GM19025 (cell line): ENCODE data around the gene ROCK2.
"Not testable (repeated sequence)": the region's sequence is repeated elsewhere in the genome, so short reads cannot be mapped to it uniquely, and the experiment has no call there.

ENCODE experiments used
- ATAC-seq: cut with Tn5 transposase; IDR thresholded peaks from one replicate; pipeline ENCODE4 v1.9.1; 2021; ENCODE audit warnings: mild to moderate bottlenecking, low read depth, moderate library complexity; ENCODE audit not compliant: unreplicated experiment

ROCK2 gene

GRCh38 chr2:11242542-11243174, 101.8 kb downstream of the ROCK2 start:
- ATAC-seq: no peak

DNA sequence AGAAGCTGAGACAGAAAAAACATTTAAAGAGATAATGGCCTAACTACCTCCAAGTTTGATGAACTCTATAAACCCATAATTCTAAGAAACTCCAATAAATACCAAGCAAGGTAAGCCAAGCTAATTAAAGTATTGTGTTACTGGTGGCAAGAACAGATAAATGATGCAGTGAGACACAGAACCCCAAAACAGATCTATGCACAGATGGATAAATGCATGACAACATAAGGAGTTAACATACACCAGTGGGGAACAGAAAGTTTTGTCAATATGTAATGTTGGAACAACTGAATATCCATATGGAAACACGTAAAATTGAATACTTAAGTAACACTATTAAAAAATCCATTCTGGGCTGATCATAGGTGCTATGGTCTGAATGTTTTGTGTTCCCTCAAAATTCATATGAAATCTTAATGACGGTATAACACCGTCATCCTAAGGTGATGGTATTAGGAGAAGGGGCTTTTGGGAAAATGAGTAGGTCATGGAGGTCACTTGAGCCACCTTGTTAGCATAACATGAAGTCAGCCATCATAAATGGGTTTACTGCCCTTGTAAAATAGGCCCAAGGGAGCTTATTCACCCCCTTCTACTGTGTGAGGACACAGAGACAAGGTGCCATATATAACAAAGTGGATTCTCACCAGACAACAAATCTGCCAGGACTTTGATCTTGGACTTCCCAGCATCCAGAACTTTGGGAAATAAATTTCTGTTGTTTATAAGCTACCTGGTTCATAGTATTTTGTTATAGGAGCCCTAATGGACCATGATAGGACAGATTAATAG, 102.8 kb downstream of the ROCK2 start:
- no peak for ATAC-seq

DNA sequence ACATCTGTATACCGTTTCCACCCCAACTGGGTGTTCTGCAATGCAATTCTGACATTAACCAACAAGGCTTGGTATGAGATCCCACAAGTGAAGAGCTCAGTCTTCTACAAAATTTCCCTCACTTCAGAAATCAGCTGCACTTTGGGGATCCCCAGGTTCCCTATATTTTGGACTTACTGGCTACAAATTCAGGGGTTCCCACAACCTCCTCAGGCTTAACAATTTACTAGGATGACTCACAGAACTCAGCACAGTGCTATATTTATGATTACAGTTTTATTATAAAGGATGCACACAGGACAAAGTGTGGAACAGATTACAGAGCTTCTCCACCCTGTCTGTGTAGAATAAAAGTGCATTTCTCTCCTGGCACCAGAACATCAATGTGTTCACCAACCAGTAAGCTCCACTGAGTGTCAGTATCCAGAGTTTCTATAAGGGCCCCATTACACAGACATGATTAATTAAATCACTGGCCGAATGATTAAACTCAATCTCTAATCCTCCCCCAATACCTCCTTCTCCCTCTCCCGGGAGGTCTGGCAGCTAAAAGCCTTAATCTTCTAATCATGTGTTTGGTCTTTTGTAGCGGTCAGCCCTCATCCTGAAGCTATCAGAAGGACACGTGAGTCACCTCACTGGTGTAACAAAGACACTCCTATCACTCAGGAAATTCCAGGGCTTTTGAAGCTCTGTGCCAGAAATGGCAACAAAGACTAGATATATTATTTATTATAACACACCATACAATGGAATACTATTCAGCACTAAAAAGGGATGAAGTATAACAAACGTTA, 104.6 kb downstream of the ROCK2 start:
- no peak for ATAC-seq

DNA sequence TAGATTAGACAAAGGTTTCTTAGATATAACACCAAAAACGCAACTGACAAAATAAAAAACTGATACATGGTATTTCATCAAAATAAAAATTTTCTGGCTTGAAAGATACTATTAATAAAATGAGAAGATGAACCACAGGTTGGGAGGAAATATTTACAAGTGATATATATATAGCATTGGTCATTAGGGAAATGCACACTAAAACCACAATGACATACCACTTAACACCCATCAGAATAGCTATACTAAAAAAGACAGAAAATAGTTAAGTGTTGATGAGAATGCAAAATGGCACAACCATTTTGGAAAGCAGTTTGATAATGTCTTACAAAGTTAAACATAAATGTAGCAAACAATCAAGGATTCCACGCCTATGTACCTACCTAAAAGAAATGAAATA, 105.3 kb downstream of the ROCK2 start:
- no peak for ATAC-seq

- ATAC-seq: no peak
These were observed 107.3 kb downstream of the ROCK2 start for GRCh38 chr2:11237122-11237521.

DNA sequence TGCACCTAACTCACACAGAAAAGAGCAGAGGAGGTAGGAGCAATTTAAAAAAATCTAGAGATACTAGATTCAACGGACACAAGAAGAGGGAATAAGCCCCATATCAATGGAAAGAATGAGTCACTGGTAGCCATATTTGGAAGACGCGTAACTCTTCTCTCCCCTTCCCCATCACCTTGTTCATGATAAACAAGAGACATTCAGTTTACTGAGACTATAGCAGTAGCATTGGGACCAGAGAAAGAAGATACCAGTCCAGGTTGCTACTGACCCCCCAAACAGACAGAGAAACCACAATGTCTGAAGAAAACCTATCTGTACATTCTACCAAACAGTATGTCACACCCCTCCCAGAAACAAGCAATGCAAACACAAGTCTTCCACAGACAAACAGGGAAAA, 108.1 kb downstream of the ROCK2 start:
- no peak for ATAC-seq

DNA sequence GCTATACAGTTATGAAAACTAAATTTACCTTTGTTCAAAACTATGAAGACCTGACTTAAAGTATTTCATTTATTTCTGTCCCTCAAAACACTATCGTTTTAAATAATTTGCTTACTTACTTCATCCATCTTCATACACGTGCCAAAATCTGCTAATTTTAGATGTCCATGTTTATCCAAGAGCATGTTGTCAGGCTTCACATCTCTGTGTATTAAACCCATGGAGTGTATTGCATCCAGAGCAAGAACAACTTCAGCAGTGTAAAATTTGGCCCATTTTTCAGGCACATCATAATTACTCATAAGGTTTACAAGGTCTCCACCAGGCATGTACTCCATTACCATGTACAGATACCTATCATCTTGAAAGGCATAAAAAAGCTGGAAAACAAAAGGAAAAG, 108.9 kb downstream of the ROCK2 start:
- no peak for ATAC-seq

- ATAC-seq: no peak
These were observed 110.1 kb downstream of the ROCK2 start for GRCh38 chr2:11234309-11234708.

GRCh38 chr2:11231193-11231592, 113.2 kb downstream of the ROCK2 start:
- ATAC-seq: not testable (repeated sequence)

- ATAC-seq: no peak
These were observed 115.7 kb downstream of the ROCK2 start for GRCh38 chr2:11228692-11229091.

- no peak for ATAC-seq
These were observed 116.8 kb downstream of the ROCK2 start for GRCh38 chr2:11227595-11227994.

- ATAC-seq: no peak
These were observed 119.5 kb downstream of the ROCK2 start for GRCh38 chr2:11224887-11225286.

GRCh38 chr2:11222845-11223244, 121.6 kb downstream of the ROCK2 start:
- ATAC-seq: no peak

- ATAC-seq: no peak
These were observed 124.0 kb downstream of the ROCK2 start for GRCh38 chr2:11220445-11220844.

DNA sequence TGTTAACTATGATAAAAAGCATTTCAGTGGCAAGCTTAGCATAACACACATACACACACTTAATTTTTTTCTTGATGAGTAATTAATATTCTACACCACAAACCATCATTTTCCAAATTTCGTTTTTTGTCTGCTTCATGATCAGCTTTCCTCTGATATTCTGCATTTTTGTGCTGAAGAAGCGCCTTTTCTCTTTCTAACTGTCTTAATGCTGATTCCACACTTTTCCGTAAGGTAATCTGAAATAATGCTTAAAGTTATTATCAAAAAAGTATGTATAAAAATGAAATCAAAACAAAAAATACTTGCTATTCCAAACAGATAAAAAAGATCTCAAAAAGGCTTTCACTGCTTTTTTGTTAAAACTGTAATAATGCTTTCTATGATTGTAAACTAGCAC, 129.0 kb downstream of the ROCK2 start:
- ATAC-seq: no peak

GRCh38 chr2:11214770-11215169, 129.7 kb downstream of the ROCK2 start:
- ATAC-seq: no peak

GRCh38 chr2:11213975-11214374, 130.5 kb downstream of the ROCK2 start:
- ATAC-seq: no peak

- no peak for ATAC-seq
These were observed 131.3 kb downstream of the ROCK2 start for GRCh38 chr2:11213090-11213638.

DNA sequence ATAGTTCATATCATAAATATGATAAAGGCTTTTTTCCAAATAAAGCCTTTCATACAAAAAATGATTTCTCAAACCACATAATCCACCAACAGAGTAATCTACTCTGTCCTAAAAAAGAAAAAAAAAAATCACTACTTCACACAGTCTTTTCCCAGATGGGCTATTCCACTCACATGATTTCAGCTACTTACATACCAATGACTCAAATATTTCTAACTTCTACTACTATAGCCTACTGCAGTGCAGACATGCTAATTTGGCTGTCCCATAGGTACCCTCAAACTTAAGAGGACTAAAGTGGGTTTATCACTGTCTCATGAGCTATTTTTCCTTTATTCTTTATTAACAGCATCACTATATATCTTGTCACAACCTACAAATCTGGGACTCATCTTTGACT, 131.8 kb downstream of the ROCK2 start:
- ATAC-seq: no peak

DNA sequence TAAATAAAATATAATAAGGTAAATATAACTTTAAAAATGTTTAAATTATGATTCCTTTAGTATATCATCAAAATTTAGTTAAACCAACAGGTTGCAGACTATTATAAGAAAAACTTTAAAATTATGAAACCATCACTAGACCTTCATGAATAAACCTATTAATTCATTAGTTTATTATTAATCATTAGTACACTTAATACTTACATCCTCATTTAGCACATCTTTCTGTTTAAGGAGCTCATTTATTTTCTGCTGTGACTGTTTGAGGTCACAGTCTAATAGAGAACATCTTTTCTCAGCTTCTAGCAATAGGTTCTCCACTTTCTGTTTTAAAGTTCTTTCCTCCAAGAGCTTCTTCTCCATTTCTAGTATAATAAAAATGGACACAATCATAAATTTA, 136.4 kb downstream of the ROCK2 start:
- ATAC-seq: no peak

DNA sequence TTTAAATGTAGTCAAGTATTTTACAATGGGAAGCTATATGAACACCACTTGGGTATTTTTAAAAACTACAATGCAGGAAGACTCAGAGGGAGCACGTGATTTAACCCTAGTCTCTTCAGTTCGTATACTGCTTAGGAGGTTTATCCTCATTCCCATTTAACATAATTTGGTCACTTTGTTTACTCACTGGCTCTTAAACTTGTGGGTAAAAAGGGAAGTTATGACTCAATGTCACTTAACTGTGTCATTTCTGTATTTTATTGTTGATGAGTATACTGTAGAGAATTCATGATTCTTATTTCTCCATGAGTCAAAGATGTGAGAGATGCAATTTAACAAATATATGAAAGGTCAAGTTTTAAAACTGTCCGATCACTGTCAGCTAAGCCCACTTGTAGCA, 141.0 kb downstream of the ROCK2 start:
- no peak for ATAC-seq
